HG02759 (cell line): Measurements from ENCODE around the gene ACAP3.

ENCODE experiments used
- ATAC-seq: cut with Tn5 transposase; IDR thresholded peaks from one replicate; pipeline ENCODE4 v1.9.1; 2021; ENCODE audit warnings: mild to moderate bottlenecking, moderate library complexity; ENCODE audit not compliant: unreplicated experiment

Gene ACAP3

DNA sequence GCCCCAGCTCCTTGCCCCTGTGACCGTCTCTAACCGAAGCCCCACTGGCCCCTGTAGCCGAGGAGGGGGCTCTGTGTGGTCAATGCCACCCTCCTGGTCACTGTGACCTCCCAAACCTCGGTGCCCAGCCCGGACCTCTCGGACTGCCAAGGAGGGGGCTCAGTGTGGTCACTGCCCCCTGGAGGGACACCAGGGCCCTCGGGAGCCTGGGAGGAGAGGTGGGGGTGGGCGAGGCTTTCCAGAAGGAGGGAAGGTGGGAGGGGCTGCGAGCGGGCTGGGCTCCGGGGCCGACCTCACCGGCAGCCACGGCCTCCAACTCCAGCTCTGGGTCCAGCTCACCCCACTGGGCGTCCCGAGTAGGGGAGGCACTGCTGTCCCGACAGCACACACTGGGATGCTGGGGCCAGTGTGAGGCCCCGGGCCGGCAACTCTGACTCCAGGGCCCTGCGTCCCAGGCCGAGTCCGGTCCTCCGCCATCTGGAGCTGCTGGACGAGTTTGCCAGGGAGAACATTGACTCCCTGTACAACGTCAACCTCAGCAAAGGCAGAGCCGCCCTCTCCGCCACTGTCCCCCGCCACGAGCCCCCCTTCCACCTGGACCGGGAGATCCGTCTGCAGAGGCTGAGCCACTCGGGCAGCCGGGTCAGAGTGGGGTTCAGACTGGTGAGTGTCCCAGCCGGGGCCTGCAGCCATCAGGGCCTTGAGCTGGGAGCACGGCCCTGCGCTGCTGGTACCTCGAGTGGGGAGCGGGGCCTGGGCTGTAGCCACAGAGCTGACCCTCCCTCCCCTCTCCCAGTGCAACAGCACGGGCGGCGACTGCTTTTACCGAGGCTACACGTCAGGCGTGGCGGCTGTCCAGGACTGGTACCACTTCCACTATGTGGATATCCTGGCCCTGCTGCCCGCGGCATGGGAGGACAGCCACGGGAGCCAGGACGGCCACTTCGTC, 21.1 kb downstream of the ACAP3 start:
- ATAC-seq = no peak

DNA sequence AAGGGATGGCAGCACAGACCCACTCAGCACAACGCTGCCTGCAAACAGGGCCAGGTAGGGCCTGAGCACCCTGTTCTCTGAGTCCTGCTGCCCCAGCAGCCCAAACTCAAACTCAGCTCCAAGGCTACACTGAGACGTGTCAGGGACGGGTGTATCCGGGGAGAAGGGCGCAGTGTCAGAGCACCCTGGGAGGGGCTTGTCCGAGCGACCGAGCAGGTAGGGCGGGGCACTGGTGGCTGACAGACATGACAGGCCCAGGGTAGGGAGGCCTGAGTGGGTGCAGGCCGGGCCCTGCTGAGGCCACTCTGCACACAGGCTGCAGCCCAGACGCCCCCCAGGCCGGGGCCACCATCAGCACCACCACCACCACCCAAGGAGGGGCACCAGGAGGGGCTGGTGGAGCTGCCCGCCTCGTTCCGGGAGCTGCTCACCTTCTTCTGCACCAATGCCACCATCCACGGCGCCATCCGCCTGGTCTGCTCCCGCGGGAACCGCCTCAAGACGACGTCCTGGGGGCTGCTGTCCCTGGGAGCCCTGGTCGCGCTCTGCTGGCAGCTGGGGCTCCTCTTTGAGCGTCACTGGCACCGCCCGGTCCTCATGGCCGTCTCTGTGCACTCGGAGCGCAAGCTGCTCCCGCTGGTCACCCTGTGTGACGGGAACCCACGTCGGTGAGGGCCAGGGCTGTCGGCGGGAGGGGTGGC, 22.0 kb downstream of the ACAP3 start:
- ATAC-seq = no peak

DNA sequence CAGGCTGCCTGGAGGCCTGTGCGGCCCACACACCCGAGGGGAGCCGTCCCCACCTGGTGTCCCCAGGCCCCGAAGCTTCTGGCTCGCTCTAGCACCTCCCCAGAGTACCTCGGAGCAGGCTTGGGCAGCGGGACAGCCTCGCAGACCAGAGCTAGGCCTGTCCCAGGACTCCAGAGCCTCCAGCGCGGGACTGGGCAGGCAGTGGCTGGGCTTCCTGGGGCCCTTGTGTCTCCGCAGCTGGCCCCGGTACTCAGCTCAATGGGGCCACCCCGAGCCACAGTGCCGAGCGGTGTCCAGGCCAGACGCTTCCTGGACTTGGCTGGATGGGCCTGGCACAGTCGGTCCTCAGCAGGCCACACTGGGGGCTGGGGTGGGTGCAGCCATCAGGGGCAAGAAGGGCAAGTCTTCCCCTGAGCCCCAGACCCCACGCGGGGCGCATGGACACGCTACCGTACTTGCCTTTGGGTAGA, 22.6 kb downstream of the ACAP3 start:
- no peak for ATAC-seq

DNA sequence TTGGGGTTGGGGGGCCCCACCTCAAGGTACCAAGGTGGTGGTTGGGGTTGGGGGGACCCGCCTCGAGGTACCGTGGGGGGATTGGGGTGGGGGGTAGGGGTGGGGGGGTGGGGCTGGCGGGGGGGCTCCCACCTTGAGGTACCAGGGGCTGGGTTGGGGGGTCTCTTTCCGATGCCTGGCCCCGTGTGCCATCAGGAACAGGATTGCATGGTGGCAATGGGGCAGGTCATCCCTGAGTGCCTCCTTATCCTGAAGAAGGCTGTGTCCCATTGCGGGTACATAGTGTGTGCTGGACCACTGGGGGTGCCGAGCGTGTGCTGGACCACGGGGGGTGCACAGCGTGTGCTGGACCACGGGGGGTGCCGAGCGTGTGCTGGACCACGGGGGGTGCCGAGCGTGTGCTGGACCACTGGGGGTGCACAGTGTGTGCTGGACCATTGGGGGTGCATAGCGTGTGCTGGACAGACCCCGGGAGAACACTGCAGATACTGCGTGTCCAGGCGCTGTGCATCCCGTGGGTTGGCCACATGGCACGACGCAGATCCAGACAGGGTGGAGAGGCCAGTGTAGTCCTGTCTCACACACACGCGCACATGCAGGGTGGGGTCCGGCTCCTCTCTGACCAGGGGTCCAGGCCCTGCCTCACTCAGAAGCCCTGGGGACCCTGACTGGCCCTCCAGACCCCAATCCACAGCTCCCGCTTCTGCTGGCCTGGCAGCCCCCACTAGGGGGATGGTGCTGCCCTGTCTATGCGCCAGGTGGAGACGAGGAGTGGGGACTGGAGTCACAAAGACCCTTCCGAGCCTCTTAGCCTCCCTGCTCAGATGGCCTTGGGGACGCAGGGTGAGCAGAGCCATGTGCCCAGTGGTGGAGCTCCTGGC, 23.3 kb downstream of the ACAP3 start:
- ATAC-seq = no peak

DNA sequence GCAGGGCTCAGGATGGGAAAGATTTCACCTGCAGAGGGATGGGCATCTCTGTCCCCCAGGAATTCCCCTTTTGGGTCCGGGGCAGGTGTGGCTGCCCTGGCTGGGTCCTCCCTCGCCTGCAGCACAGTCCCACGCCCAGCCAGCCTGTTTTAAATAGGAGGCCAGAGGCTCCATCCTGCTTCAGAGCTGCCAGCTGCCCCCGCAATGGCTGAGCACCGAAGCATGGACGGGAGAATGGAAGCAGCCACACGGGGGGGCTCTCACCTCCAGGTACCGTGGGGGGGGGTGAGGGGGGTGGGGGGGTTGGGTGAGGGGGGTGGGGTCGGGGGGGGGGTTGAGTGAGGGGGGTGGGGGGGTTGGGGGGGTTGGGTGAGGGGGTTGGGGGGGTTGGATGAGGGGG, 23.9 kb downstream of the ACAP3 start:
- no peak for ATAC-seq

DNA sequence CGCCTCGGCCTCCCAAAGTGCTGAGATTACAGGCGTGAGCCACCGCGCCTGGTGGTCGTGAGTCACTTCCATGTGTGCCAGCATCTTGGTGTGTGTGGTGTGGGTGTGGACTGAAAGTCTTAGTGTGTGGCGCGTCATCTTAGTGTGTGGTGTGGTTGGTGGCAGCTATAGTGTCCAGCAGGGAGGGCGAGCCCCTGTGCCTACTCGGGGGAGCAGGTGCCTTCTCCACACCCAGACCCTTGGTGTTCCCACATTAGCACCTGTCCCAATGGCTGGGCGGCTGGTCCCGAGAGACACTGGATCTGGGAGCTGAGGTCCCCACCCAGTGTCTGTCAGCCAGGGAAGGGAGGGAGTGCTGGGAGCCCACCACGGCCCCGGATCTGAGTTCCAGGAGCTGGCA, 24.7 kb downstream of the ACAP3 start:
- ATAC-seq = no peak

DNA sequence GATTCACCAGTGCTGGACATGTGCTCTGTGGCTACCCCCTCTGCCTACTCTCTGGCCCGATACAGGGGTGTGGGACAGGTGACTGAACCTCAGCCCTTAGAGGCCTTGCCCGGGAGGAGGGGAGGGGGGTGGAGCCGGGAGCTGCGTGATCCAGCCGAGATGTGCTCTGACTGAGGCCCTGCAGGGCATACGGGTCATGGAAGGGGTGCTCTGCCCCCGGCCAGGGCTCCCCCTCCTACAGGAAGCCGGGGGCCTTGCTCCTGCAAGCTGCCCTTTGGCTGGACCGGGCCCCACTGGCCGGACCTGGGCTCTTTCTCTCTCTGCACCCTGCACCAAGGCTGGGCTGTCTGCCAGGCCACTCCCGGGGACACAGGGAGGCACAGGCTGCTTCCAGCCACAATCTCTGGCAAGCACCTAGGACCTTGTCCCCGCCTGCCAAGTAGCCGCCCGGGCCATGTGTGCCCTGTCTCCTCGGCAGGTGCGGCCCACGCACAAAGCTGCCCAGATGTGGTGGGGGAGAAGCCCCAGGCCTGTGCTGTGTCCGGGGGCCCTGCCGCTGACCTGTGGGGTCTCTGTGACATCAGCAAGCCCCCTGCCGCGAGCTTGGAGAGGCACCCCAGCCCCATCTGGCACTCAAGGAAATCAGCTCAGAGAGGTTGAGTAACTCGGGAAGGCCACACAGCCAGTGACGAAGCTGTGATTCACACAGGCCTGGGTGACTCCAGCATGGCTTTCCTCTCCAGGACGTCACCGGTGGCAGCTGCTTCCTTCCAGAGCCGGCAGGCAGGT, 26.0 kb downstream of the ACAP3 start:
- ATAC-seq = no peak

DNA sequence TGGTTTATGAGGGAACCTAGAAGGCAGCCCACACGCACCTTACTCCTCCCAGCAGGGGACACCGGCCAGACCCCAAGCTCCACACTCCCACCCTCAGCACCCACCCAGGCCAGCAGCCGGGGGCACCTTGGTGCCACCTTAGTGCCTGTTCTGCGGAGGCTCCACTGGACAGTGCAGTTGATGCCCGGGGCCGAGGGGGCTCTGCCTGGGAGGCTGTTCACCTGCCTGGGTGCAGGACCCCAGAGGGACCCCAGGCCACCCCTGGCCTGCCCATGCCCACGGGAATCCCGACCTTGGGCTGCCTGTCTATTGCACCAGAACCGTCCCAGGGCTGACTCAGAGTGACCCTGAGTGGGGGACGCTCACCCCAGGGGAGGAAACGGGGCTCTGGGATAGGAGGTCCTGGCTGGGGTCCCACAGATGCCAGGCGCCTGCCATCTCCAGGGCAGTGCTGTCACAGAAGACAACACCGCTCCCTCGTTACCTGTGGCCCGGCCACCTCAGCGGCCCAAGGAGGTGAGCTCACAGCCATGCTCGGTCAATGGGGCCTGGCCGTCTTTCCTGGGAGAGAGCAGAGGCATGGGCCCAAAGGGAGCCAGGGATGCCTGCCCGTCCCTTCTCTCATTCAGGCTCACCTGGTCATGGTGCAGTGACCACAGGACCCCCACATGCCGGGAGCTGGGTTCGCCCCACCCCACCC, 26.8 kb downstream of the ACAP3 start:
- no peak for ATAC-seq

DNA sequence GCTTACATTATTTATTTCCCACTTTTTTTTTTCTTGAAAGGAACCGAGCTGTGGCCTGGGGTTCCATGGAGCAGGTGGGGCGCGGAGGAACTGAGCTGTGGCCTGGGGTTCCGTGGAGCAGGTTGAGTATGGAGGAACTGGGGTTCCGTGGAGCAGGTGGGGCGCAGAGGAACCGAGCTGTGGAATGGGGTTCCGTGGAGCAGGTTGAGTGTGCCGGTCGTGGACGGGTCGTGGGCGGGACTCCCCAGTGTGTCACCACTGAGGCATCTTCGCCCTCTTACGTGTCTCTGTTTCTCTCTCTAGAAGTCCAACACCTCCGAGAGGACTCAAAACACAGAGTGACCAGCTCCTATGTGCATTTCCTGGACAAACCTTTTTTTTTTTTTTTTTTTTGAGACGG, 28.7 kb downstream of the ACAP3 start:
- no peak for ATAC-seq

DNA sequence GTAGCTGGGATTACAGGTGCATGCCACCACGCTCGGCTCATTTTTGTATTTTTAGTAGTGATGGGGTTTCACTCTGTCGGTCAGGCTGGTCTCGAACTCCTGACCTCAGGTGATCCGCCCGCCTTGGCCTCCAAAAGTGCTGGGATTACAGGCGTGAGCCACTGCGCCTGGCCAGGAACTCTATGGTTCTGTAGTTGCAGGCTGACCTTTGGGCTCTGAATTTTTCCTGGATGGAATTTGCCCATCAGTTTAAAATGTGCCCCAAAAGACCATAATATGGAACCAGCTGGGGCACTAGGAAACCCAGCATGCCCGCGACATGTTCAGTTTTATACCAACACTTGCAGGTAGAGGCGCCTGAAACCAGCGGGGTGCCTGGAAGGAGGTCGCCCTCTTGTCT, 29.1 kb downstream of the ACAP3 start:
- no peak for ATAC-seq

DNA sequence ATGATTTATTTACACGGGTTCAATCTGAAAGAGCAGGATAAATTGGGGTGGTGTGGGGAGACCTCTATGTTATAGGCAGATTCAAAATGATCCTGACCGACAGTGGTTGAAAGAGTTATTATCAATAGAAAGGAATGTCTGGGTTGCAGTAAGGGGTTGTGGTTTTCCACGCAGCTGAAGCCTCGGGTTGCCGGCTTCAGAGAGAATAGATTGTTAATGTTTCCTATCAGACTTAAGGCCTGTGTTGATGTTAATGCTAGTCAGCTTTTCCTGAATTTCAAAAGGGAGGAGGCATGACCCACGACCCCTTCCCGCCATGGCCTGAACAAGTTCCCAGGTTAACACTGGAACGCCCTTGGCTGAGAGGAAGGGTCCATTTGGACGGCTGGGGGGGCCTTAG, 31.9 kb downstream of the ACAP3 start:
- no peak for ATAC-seq

DNA sequence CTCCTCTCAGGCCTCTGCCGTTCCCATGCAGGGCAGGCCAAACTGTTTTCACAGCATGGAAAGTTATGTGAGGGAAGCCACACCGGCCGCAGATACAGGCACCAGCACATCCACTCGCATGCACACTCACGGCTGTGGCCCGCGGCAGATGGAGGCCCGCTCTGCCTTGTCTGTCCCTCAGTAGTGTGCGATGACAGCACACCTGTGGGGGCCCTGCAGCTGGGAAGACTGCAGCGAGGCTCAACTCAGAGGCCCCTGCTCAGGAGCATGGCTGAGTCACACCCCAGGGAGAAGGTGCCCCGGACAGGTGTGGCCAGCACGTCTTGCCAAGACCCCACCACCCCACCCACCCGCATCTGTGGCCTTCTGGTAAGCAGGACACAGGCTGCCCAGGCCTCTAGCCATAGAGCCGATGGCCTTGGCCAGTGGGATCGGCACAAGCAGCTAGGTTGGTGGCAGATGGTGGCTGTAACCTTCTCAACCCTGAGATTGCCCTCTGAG, 32.7 kb downstream of the ACAP3 start:
- ATAC-seq = no peak

DNA sequence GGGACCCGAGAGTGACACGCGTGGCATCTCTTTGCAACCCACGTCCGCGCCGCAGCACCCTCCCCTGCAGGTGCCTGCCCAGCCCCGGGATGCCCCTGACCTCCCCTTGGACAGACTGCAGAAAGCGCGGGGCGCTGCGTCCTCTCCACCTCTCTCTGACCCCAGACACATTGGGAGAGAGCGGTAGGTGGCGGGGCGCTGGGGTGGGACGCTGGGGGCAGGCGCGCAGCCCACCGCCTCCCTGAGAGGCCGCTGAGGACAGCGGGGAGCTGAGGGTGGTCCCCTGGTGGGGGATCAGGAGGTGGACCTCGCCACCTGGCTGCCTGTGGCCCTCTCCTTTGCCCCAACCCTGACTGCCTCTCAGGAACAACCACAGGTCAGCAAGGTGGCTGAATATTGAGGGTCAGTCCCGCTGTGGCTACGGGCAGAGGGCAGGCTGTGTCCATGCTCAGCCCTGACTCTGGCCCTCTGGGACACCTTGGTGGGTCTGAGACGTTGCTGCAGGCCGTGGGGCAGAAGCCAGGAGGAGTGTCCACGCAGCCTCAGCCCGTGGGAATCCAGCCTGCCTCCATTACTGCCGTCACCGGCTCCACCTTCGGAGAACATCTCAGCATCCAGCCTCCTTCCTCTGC, 33.3 kb downstream of the ACAP3 start:
- ATAC-seq = no peak

DNA sequence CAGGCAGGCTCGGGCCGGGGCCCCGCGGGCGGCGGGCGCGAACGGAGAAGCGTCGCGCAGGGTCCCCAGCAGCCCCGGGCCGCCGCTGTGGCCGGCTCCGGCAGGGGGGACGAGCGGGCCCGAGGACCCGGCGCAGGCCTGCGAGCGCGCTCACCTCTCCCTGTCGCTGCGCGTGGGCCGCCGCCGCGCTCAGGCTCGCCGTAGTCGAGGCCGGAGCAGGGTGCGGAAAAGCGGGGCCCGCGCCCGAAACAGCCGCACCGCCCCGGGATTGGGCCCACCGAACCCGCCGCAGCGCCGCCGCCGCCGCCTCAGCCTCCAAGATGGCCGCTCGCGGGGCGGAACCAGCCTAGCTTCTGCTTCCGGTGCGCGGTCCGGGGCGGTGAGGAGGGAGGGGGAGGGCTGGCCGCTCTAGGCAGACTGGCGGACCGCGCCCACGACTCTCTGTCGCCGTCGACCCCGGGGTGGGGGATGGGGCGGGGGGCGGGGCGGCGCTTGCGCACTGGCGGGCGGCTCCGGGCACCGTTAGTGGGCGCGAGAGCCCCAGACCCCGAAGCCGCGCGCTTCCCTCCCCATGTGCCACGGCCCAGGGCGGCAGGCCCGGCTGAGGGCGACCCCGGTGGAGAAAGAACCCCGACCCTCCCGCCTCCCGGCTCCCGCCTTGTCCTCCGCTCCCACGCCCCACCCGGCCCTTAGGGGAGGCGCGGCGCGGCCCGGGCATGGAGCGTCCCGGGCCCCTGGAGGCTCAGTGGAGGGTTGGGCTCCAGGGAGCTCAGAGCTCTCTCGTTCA, 34.0 kb downstream of the ACAP3 start, which contains the start of gene UBE2J2:
Gene UBE2J2 (minus strand): TSS at position 343 of the 787 bp plus-strand sequence. CDS start 5,862 bp downstream, outside the sequence.
- ATAC-seq = peak; percentile 84

DNA sequence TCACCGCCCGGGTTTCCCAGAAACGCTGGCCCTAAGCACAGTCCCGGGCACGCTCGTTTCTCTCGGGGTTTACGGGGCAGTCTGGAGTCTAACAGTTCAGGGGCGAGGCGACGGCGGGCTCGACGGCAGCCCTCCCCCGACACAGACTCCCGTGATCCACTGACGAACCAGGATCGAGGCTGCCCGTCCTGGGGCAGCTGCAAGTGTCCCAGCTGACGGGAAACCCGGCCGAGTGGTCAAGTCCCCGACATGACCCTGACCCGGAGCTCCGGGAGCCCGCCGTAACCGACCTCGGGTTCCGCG, 34.6 kb downstream of the ACAP3 start:
- ATAC-seq = no peak

DNA sequence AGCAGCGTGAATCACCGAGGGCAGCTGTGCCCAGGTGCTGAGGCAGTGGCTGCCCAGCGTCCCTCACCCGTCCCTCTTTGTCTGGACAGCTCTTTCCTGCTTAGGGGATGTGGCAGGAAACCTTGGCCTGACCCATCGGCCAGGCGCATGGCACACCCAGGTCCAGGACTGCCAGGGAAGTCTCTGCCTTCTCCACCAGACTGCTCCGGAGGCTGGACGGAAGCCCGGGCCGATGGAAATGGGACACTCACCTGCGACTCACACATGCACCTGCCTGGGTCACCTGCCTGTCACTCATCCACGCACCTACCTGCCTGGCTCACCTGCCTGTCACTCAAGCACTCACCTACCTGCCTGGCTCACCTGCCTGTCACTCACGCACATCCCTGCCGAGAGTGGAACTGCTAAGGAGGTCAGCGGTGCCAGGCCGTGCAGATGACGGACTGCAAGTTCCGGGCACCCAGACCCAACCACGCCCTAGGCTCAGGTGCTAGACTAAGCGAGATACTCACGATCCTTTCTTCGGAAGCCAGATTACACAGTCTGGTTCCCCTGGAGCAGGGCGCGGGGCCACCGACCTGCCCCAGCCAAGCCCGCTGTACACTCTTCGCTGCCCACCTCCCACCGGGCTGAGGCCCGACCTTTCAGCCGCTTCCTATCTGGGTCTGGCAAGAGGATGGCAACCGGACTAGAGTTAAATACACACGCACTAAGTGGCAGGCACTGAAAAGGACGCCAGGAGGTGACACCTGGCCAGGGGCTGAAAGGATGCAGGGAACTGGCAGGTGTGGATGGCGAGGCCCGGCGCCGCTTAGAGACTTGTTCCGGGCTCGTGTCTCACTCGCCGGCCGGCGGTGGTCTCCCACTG, 35.2 kb downstream of the ACAP3 start:
- no peak for ATAC-seq

DNA sequence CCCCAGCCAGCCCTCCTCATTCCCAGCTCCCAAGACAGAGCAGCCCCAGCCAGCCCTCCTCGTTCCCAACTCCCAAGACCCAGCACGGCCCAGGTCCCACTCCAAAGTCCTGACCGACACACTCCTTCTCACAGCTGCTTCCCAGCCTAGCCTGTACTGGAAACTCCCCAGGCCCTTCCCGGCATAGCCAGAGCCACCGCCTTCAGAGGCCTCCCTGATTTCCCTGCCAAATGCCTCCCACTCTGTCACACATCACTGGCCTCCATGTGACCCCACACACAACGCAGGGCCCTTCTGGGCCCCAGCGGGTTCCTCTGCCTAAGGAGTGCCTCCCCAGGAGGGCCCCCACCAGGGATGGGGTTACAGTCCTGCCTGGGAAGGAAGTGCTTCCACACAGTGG, 36.9 kb downstream of the ACAP3 start:
- no peak for ATAC-seq
